GM20000 (cell line): ENCODE results near the gene PAXIP1.

Experiments
- DNase-seq: peaks from one replicate; pipeline ENCODE4 v3.0.0; 2012; ENCODE audit warnings: low spot score
- CTCF ChIP-seq: IDR thresholded peaks from 2 replicates; pipeline ENCODE4 v1.5.1; 2012; ENCODE audit warnings: mild to moderate bottlenecking, control low read depth; ENCODE audit errors: extremely low read depth, missing control alignments

PAXIP1 gene

GRCh38 chr7:154896076-154896475 lies 106.8 kb downstream of the PAXIP1 start:
- DNase-seq: no peak
- no peak for TF ChIP-seq CTCF
